HCT116 (cell line): ENCODE results near the gene GALNT5. TPM values are rescaled to one million over a fixed set of nuclear protein-coding genes. Genes with fewer than 3 reads are reported as not detected.
A peak's percentile ranks its signal among the peaks of the same experiment; 100 is the strongest.

ENCODE experiments used
- ATAC-seq: fragments of 200-7000 bp; cut with Tn5 transposase; 2 replicates; pipeline ENCODE4 v1.9.1; 2020; ENCODE audit warnings: mild to moderate bottlenecking, moderate library complexity
- BruUV-seq: library from RNA; stranded (reverse); fragments of 400-500 nt; replicated peaks from 2 replicates; lab custom pipeline; 2021; lab: Mats Ljungman, UMichigan
- CTCF ChIA-PET: fragments of 300-600 bp; sonication (Branson Sonifier 250); formaldehyde crosslinking; loops from one replicate; lab custom pipeline; 2021; ENCODE audit warnings: antibody characterized with exemption; lab: Charles Lee
- POLR2A ChIA-PET: fragments of 300-600, 350-600 bp; sonication (Branson Sonifier 250); formaldehyde crosslinking; loops from one replicate; lab custom pipeline; 2021; ENCODE audit warnings: antibody characterized with exemption; lab: Charles Lee
- RAD21 ChIA-PET, 2 experiments: fragments of 300-600 bp; sonication (Branson Sonifier 250); formaldehyde crosslinking; loops; one replicate each; lab custom pipeline; 2023; ENCODE audit warnings: low total read pairs in 2 of 2; ENCODE audit not compliant: uncharacterized antibody in 2 of 2, unreplicated experiment in 2 of 2, low non-redundant PET in 1 of 2; lab: Charles Lee
- DNase-seq: peaks from one replicate; pipeline ENCODE4 v3.0.0-alpha.2; 2010; ENCODE audit warnings: low read depth, low spot score
- H2AFZ ChIP-seq: fragments of 200-600 bp; shearing (Covaris generic), sonication (generic); 2 replicates; pipeline ENCODE4 v1.6.1; 2017; ENCODE audit warnings: low read depth, mixed run types, mixed read lengths, antibody characterized with exemption, low read length; ENCODE audit not compliant: poor library complexity, severe bottlenecking
- H3K27ac ChIP-seq: 2 replicates; pipeline ENCODE4 v1.5.1; 2012; ENCODE audit warnings: low read depth, low read length
- H3K27me3 ChIP-seq: fragments of 200-600 bp; sonication (generic); 2 replicates; pipeline ENCODE4 v1.6.1; 2016; ENCODE audit warnings: mixed run types, low read length, mixed read lengths; ENCODE audit not compliant: insufficient read depth
- H3K36me3 ChIP-seq, 2 experiments: fragments of 200-500 bp in 1 of 2; fragments of 200-600 bp in 1 of 2; sonication (Bioruptor generic) in 1 of 2; sonication (generic) in 1 of 2; 2 replicates each; pipeline versions ENCODE4 v1.5.1 to v1.6.1; 2014 to 2016; ENCODE audit warnings: low read length in 2 of 2, inconsistent platforms in 1 of 2, mixed read lengths in 1 of 2, mixed run types in 1 of 2; ENCODE audit not compliant: insufficient read depth in 2 of 2, control insufficient read depth in 1 of 2
- H3K4me1 ChIP-seq, 2 experiments: fragments of 200-600 bp in 1 of 2; sonication (generic) in 1 of 2; 2 replicates each; pipeline versions ENCODE4 v1.5.1 to v1.6.1; 2012 to 2017; ENCODE audit warnings: low read length in 2 of 2, inconsistent platforms in 1 of 2, mild to moderate bottlenecking in 1 of 2, mixed read lengths in 1 of 2, mixed run types in 1 of 2, moderate library complexity in 1 of 2; ENCODE audit not compliant: insufficient read depth in 2 of 2, control insufficient read depth in 1 of 2
- H3K4me2 ChIP-seq: fragments of 200-600 bp; sonication (generic); 2 replicates; pipeline ENCODE4 v1.6.1; 2017; ENCODE audit warnings: mixed run types, low read length, mixed read lengths
- H3K4me3 ChIP-seq, 2 experiments: fragments of 200-600 bp in 1 of 2; sonication (generic) in 1 of 2; replicated peaks in 1 of 2; 2 replicates each; pipeline ENCODE4 v1.5.1; 2011 to 2016; ENCODE audit warnings: low read length in 2 of 2, control low read depth in 1 of 2, low read depth in 1 of 2, mild to moderate bottlenecking in 1 of 2, mixed read lengths in 1 of 2, mixed run types in 1 of 2
- H3K79me2 ChIP-seq: fragments of 200-600 bp; sonication (generic); 2 replicates; pipeline ENCODE4 v1.6.1; 2017; ENCODE audit warnings: mild to moderate bottlenecking, mixed run types, low read length, moderate library complexity, mixed read lengths; ENCODE audit not compliant: insufficient read depth
- H3K9ac ChIP-seq: fragments of 200-600 bp; sonication (generic); 2 replicates; pipeline ENCODE4 v1.6.1; 2016; ENCODE audit warnings: low read length, mixed read lengths
- H3K9me2 ChIP-seq: fragments of 200-600 bp; sonication (generic), shearing (Covaris generic); 2 replicates; pipeline ENCODE4 v1.6.1; 2017; ENCODE audit warnings: mixed run types, mild to moderate bottlenecking, moderate library complexity; ENCODE audit not compliant: insufficient read depth
- H3K9me3 ChIP-seq, 2 experiments: fragments of 200-500 bp in 1 of 2; fragments of 200-600 bp in 1 of 2; sonication (Bioruptor generic) in 1 of 2; sonication (generic) in 1 of 2; 2 replicates each; pipeline ENCODE4 v1.6.1; 2014 to 2017; ENCODE audit warnings: low read length in 2 of 2, mixed read lengths in 2 of 2, inconsistent platforms in 1 of 2, low read depth in 1 of 2, mild to moderate bottlenecking in 1 of 2, mixed run types in 1 of 2, moderate library complexity in 1 of 2; ENCODE audit not compliant: control insufficient read depth in 1 of 2, insufficient read depth in 1 of 2
- H4K20me1 ChIP-seq: fragments of 200-600 bp; sonication (generic), shearing (Covaris generic); 2 replicates; pipeline ENCODE4 v1.6.1; 2017; ENCODE audit warnings: mixed run types, mild to moderate bottlenecking, moderate library complexity; ENCODE audit not compliant: insufficient read depth
- ATF3 ChIP-seq: IDR thresholded peaks from 2 replicates; pipeline ENCODE4 v1.6.1; 2012
- CBX3 ChIP-seq: IDR thresholded peaks from 2 replicates; pipeline ENCODE4 v1.6.1; 2012; ENCODE audit warnings: low read depth
- FOSL1 ChIP-seq: IDR thresholded peaks from 2 replicates; pipeline ENCODE4 v1.6.1; 2012; ENCODE audit warnings: low read depth
- JUND ChIP-seq: IDR thresholded peaks from 2 replicates; pipeline ENCODE4 v1.6.1; 2012
- MAX ChIP-seq: IDR thresholded peaks from 2 replicates; pipeline ENCODE4 v1.6.1; 2012
- RAD21 ChIP-seq: IDR thresholded peaks from 2 replicates; pipeline ENCODE4 v1.6.1; 2012; ENCODE audit warnings: low read depth, mild to moderate bottlenecking
- TCF7L2 ChIP-seq: IDR thresholded peaks from 2 replicates; pipeline ENCODE4 v1.7.0; 2011; ENCODE audit warnings: borderline replicate concordance, inconsistent platforms; ENCODE audit not compliant: insufficient read depth, insufficient read length; ENCODE audit errors: extremely low read depth
- YY1 ChIP-seq: IDR thresholded peaks from 2 replicates; pipeline ENCODE4 v1.6.1; 2011; ENCODE audit warnings: low read length, low read depth, moderate library complexity, mild to moderate bottlenecking; ENCODE audit not compliant: insufficient replicate concordance; ENCODE audit errors: extremely low read depth
- ZBTB33 ChIP-seq: IDR thresholded peaks from 2 replicates; pipeline ENCODE4 v1.6.1; 2011; ENCODE audit warnings: mild to moderate bottlenecking, low read length, moderate library complexity; ENCODE audit not compliant: insufficient replicate concordance; ENCODE audit errors: extremely low read depth
- ZFX ChIP-seq: fragments of 450-650 bp; IDR thresholded peaks from 2 replicates; pipeline ENCODE4 v1.6.1; 2017
- intact Hi-C: fragments of 100-400 bp; cut with micrococcal nuclease; formaldehyde crosslinking; loops from 2 replicates; pipeline ENCODE4 v1.10.0; 2022
- total RNA-seq: library from RNA; stranded (reverse); gene quantifications from one replicate; pipeline ENCODE4 v1.2.1, GENCODE V29; 2021; ENCODE audit not compliant: unreplicated experiment
- TF ChIP-seq, protein P1 (sequence below), 3 experiments: fragments of 200-600 bp in 1 of 3; sonication (generic) in 1 of 3; IDR thresholded peaks in 2 of 3; conservative IDR thresholded peaks in 1 of 3; 2 replicates each; pipeline ENCODE4 v1.5.1; 2012 to 2017; ENCODE audit warnings: low read depth in 2 of 3, low read length in 2 of 3, antibody characterized with exemption in 1 of 3, borderline replicate concordance in 1 of 3, control low read depth in 1 of 3, mild to moderate bottlenecking in 1 of 3, mixed read lengths in 1 of 3, mixed run types in 1 of 3, moderate library complexity in 1 of 3; ENCODE audit not compliant: insufficient read depth in 1 of 3

GALNT5 gene
- total RNA-seq, 1 experiment from 2014 or later = 3.9 TPM

DNA sequence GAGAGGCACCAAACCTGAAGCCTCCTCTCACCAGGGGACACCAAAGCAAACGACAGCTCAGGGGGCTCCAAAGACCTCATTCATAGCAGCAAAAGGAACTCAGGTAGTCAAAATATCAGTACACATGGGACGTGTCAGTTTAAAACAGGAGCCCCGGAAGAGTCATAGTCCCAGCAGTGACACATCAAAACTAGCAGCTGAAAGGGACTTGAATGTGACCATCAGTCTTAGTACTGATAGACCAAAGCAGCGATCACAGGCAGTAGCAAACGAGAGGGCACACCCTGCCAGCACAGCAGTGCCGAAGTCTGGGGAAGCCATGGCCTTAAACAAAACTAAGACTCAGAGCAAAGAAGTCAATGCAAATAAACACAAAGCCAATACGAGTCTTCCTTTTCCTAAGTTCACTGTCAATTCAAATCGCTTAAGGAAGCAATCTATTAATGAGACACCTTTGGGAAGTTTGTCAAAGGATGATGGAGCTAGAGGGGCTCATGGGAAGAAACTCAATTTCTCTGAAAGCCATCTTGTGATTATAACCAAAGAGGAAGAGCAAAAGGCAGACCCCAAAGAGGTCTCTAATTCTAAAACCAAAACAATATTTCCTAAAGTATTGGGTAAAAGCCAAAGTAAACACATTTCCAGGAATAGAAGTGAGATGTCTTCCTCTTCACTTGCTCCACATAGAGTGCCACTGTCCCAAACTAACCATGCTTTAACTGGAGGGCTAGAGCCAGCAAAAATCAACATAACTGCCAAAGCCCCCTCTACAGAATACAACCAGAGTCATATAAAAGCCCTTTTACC is 1.2 kb downstream of the GALNT5 start:
- RAD21 ChIA-PET = no interaction called here
- Histone ChIP-seq H3K36me3 (no peaks in the 10 kb centered on the region), H3K4me2 (peak overlapping the region; percentile 83), H2AFZ (no peak overlapping the region), H3K27me3 (no peaks in the 10 kb centered on the region), H3K27ac (no peak overlapping the region)
- POLR2A ChIA-PET = no interaction called here
- TF ChIP-seq JUND (no peak), MAX (peak; percentile 24; the same call in 1 of the 2 replicates), CBX3 (peak; percentile 74; the same call in 1 of the 2 replicates)
- TF ChIP-seq, all 23 proteins: peak for 2
- H3K79me2 ChIP-seq = peaks cover 32% of the 10 kb centered on the region
- intact Hi-C loops = no loop called here
- H3K9me3 ChIP-seq = no peaks in the 10 kb centered on the region
- H4K20me1 ChIP-seq = no peaks in the 10 kb centered on the region
- DNase-seq = no peak
- peak overlapping the region; percentile 57 to 69 for H3K4me3 ChIP-seq
- H3K4me1 ChIP-seq = peaks cover 30 to 72% of the 10 kb centered on the region in 2 experiments
- no peaks in the 10 kb centered on the region for H3K9me2 ChIP-seq
- CTCF ChIA-PET = interaction anchor here (1.4 to 2.4 kb wide), 2 partner anchors 44 to 77 kb away, joined by 3 to 8 read pairs; no protein-coding TSS in a partner anchor
- ATAC-seq = peak; percentile 40
- no TSS peak for BruUV-seq
- peak overlapping the region; percentile 72 for H3K9ac ChIP-seq

DNA sequence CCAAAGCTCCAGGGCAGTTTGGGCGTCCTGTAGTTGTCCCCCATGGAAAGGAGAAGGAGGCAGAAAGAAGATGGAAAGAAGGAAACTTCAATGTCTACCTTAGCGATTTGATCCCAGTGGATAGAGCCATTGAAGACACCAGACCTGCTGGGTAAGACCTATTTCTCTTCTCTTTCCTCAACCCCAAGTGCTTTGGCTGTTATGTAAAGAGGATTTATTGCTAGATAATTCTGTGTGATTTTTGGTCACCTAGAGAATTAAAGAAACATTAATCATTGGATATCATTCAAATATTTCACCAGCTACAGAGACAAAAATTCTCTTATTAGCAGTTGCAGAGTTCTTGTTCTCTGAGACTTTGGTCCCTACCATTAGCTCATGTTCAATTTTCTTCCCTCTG is 1.9 kb downstream of the GALNT5 start:
- TF ChIP-seq ZFX (no peak), ATF3 (no peak), MAX (no peak), RAD21 (no peak), ZBTB33 (no peak), TCF7L2 (no peak), CBX3 (no peak), FOSL1 (no peak), YY1 (no peak)
- TF ChIP-seq, protein P1, sequence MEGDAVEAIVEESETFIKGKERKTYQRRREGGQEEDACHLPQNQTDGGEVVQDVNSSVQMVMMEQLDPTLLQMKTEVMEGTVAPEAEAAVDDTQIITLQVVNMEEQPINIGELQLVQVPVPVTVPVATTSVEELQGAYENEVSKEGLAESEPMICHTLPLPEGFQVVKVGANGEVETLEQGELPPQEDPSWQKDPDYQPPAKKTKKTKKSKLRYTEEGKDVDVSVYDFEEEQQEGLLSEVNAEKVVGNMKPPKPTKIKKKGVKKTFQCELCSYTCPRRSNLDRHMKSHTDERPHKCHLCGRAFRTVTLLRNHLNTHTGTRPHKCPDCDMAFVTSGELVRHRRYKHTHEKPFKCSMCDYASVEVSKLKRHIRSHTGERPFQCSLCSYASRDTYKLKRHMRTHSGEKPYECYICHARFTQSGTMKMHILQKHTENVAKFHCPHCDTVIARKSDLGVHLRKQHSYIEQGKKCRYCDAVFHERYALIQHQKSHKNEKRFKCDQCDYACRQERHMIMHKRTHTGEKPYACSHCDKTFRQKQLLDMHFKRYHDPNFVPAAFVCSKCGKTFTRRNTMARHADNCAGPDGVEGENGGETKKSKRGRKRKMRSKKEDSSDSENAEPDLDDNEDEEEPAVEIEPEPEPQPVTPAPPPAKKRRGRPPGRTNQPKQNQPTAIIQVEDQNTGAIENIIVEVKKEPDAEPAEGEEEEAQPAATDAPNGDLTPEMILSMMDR (IDR thresholded peaks at IDR 0.05 in 2 of 3, conservative IDR thresholded peaks at IDR 0.05 in 1 of 3; ENCODE audit: borderline replicate concordance in 1 of 3, insufficient read depth in 1 of 3, low read depth in 2 of 3, low read length in 2 of 3) = no peak
- TF ChIP-seq, all 23 proteins: peak for 0
- POLR2A ChIA-PET = no interaction called here
- no TSS peak for BruUV-seq
- peaks cover 30 to 77% of the 10 kb centered on the region in 2 experiments for H3K4me1 ChIP-seq
- H4K20me1 ChIP-seq = no peaks in the 10 kb centered on the region
- H3K27ac ChIP-seq = no peak overlapping the region
- H3K27me3 ChIP-seq = no peaks in the 10 kb centered on the region
- H3K9me2 ChIP-seq = no peaks in the 10 kb centered on the region
- no peak overlapping the region for H2AFZ ChIP-seq
- CTCF ChIA-PET = no interaction called here
- RAD21 ChIA-PET = no interaction called here
- peak overlapping the region; percentile 72 for H3K9ac ChIP-seq
- no peaks in the 10 kb centered on the region for H3K9me3 ChIP-seq
- no peak for DNase-seq
- H3K4me2 ChIP-seq = peak overlapping the region; percentile 83
- H3K36me3 ChIP-seq = no peaks in the 10 kb centered on the region
- H3K79me2 ChIP-seq = peaks cover 39% of the 10 kb centered on the region
- intact Hi-C loops = no loop called here
- ATAC-seq = no peak
- H3K4me3 ChIP-seq = peak overlapping the region in 1 of 2 experiments; percentile 69; a peak in 1 of 4 replicates
